A549 (cell line): ENCODE data around the gene PGM2. TPM values are rescaled to one million over a fixed set of nuclear protein-coding genes. Genes with fewer than 3 reads are reported as not detected.
"Not testable (repeated sequence)": the region's sequence is repeated elsewhere in the genome, so short reads cannot be mapped to it uniquely, and the experiment has no call there.

Experiments used
- ATAC-seq, 2 experiments: fragments of 200-7000 bp in 1 of 2; fragments of >200 bp in 1 of 2; cut with Nextera tagmentation in 1 of 2; cut with Tn5 transposase in 1 of 2; 3 replicates each; pipeline versions ENCODE4 v1.8.0 to v1.9.1; 2018 to 2020; ENCODE audit warnings: mild to moderate bottlenecking in 1 of 2, moderate library complexity in 1 of 2
- CTCF ChIA-PET: fragments of 300-600 bp; sonication (Branson Sonifier 250); formaldehyde crosslinking; extraction: SDS; loops from one replicate; lab custom pipeline; 2021; ENCODE audit warnings: antibody characterized with exemption, inconsistent platforms; lab: Yijun Ruan, JAX
- POLR2A ChIA-PET: fragments of 350-600 bp; formaldehyde crosslinking; extraction: SDS; loops from one replicate; lab custom pipeline; 2021; ENCODE audit warnings: antibody characterized with exemption, inconsistent platforms; lab: Yijun Ruan, JAX
- DNase-seq, 2 experiments: peaks; one replicate each; pipeline versions ENCODE4 v3.0.0 to v3.0.0-alpha.2; 2011 to 2016; ENCODE audit warnings: low read depth in 1 of 2, low spot score in 1 of 2
- FAIRE-seq: peaks from 2 replicates; lab custom pipeline; 2011; peaks lifted over from hg19 to GRCh38; lab: Jason Lieb, UNC
- H3K27ac ChIP-seq, 2 experiments: fragments of >200 bp; sonication (Bioruptor Twin); formaldehyde crosslinking; 3 replicates each; pipeline ENCODE4 v1.5.1; 2016 to 2017
- H3K4me1 ChIP-seq: fragments of >200 bp; sonication (Bioruptor Twin); formaldehyde crosslinking; 3 replicates; pipeline ENCODE4 v1.6.1; 2016
- H3K4me2 ChIP-seq: fragments of >200 bp; sonication (Bioruptor Twin); formaldehyde crosslinking; 3 replicates; pipeline ENCODE4 v1.6.1; 2016
- H3K4me3 ChIP-seq: fragments of >200 bp; sonication (Bioruptor Twin); formaldehyde crosslinking; 3 replicates; pipeline ENCODE4 v1.5.1; 2016
- H3K9me3 ChIP-seq: fragments of >200 bp; sonication (Bioruptor Twin); formaldehyde crosslinking; 3 replicates; pipeline ENCODE4 v1.6.1; 2016
- CEBPB ChIP-seq, 2 experiments: fragments of >200 bp in 1 of 2; sonication (Bioruptor Twin) in 1 of 2; formaldehyde crosslinking in 1 of 2; IDR thresholded peaks; 2 replicates each; pipeline ENCODE4 v1.6.1; 2012 to 2016
- ELK1 ChIP-seq: fragments of 150-350 bp; IDR thresholded peaks from 2 replicates; pipeline ENCODE4 v1.6.1; 2014; ENCODE audit warnings: low read depth, mild to moderate bottlenecking, low read length
- EP300 ChIP-seq, 2 experiments: fragments of >200 bp; sonication (Bioruptor Twin); formaldehyde crosslinking; IDR thresholded peaks; 2 replicates in 1 of 2; 3 replicates in 1 of 2; pipeline ENCODE4 v1.6.1; 2016 to 2017
- FOSL2 ChIP-seq, 2 experiments: fragments of 450-650 bp in 1 of 2; fragments of >200 bp in 1 of 2; sonication (Bioruptor Twin) in 1 of 2; formaldehyde crosslinking; IDR thresholded peaks; 2 replicates each; pipeline versions ENCODE4 v1.5.0 to v1.6.1; 2016 to 2020; ENCODE audit warnings: mild to moderate bottlenecking in 1 of 2, moderate library complexity in 1 of 2
- HDAC2 ChIP-seq: fragments of 200-600 bp; sonication (generic); IDR thresholded peaks from 2 replicates; pipeline ENCODE4 v1.6.1; 2016
- JUN ChIP-seq, 2 experiments: fragments of >200 bp; sonication (Bioruptor Twin); formaldehyde crosslinking; IDR thresholded peaks; 2 replicates in 1 of 2; 3 replicates in 1 of 2; pipeline ENCODE4 v1.6.1; 2016 to 2017
- JUNB ChIP-seq: fragments of >200 bp; sonication (Bioruptor Twin); formaldehyde crosslinking; IDR thresholded peaks from 2 replicates; pipeline ENCODE4 v1.6.1; 2016
- POLR2AphosphoS2 ChIP-seq: conservative IDR thresholded peaks from 2 replicates; pipeline ENCODE4 v1.6.1; 2012; ENCODE audit warnings: low read length, improper control_type of control experiment, inconsistent platforms
- RARB ChIP-seq: fragments of 250-450 bp; sonication (Bioruptor Pico); IDR thresholded peaks from 2 replicates; pipeline ENCODE4 v1.8.0; 2021; ENCODE audit warnings: mild to moderate bottlenecking, moderate library complexity
- REST ChIP-seq: fragments of 200-600 bp; sonication (generic); IDR thresholded peaks from 2 replicates; pipeline ENCODE4 v1.6.1; 2016; ENCODE audit warnings: antibody characterized with exemption, mild to moderate bottlenecking, moderate library complexity
- TP53 ChIP-seq: fragments of 250-450 bp; sonication (Bioruptor Pico); IDR thresholded peaks from 2 replicates; pipeline ENCODE4 v1.5.0; 2021; ENCODE audit warnings: mild to moderate bottlenecking, moderate library complexity
- ZC3H11A ChIP-seq: fragments of 450-650 bp; IDR thresholded peaks from 2 replicates; pipeline ENCODE4 v1.6.1; 2014; ENCODE audit warnings: antibody characterized with exemption, mild to moderate bottlenecking
- ZFP36 ChIP-seq: fragments of 450-650 bp; IDR thresholded peaks from 2 replicates; pipeline ENCODE4 v1.6.1; 2014; ENCODE audit warnings: borderline replicate concordance; ENCODE audit not compliant: partially characterized antibody
- ZNF302 ChIP-seq: fragments of 250-450 bp; sonication (Bioruptor Pico); IDR thresholded peaks from 2 replicates; pipeline ENCODE4 v1.9.0; 2021; ENCODE audit warnings: inconsistent platforms, mild to moderate bottlenecking, moderate library complexity
- WGBS: methylation state at CpG from one replicate; pipeline ENCODE4 v1.1.6; 2017; ENCODE audit errors: missing lambda C conversion rate; 5-methylcytosine and 5-hydroxymethylcytosine counted together
- polyA plus RNA-seq, 4 experiments: library from polyadenylated mRNA; depleted of rRNA in 3 of 4; stranded (reverse); fragments of >200 nt; fragmentation: RNase III in 1 of 4; extraction: RNeasy Plus Mini Kit Qiagen cat#74134 plus additional on column Dnase treatment in 1 of 4; gene quantifications; 2 replicates in 3 of 4; 3 replicates in 1 of 4; pipeline ENCODE4 v1.2.3, GENCODE V29; 2011 to 2017

Gene PGM2
- polyA plus RNA-seq, 2 of the 4 experiments (the other 2 are of a cell fraction) = 11.4 to 17.0 TPM

DNA sequence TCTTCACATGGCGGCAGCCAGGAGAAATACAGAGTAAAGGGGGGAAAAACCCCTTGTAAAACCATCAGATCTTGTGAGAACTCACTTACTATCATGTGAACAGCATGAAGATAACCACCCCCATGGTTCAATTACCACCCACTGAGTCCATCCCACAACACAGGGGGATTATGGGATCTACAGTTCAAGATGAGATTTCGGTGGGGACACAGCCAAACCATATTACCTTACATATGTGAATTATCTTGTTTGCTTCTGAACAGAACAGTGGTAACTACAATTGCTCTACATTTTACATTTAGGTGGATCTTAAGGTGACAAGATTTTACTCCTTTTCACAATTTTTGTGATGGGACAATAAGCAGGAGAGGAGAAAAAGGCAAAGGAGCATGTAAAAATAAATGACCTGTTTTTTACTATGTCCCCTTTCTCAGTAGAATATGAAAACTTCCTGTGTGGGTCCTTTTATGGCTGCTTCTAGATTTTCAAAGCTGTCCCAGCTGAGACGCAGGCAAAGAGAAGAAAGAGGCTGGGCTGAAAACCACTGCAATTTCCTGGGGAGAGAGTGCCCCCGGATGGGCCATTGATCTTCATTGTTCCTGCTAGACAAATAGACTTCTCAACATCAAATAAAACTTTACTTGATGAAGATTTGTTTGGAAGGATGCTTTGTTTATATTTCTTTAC is 45.9 kb upstream of the PGM2 start (continued):
- no peak for TF ChIP-seq REST
- no peak for TF ChIP-seq JUNB
- no peak for TF ChIP-seq ZFP36
- TF ChIP-seq ELK1 = no peak
- TF ChIP-seq EP300 (IDR thresholded peaks at IDR 0.05) = no peak
- TF ChIP-seq POLR2AphosphoS2 = no peak
- no peak for TF ChIP-seq HDAC2
- no peak for TF ChIP-seq CEBPB (IDR thresholded peaks at IDR 0.05)
- TF ChIP-seq, all 56 proteins: peak for 0

GRCh38 chr4:37781131-37781455 is 45.4 kb upstream of the PGM2 start:
- ATAC-seq = no peak
- no peak for TF ChIP-seq ZFP36
- no peak for TF ChIP-seq POLR2AphosphoS2
- TF ChIP-seq ZC3H11A = no peak
- no peak for TF ChIP-seq RARB (CRISPR knock-in tag)
- no peak for TF ChIP-seq ZNF302 (CRISPR knock-in tag)
- TF ChIP-seq REST = no peak
- TF ChIP-seq FOSL2 (IDR thresholded peaks at IDR 0.05) = no peak
- no peak for TF ChIP-seq FOSL2 (CRISPR knock-in tag; IDR thresholded peaks at IDR 0.05)
- TF ChIP-seq TP53 (CRISPR knock-in tag) = no peak
- TF ChIP-seq JUN (IDR thresholded peaks at IDR 0.05) = no peak
- TF ChIP-seq, all 56 proteins: peak for 0
- ChIA-PET POLR2A (no interaction called here), CTCF (interaction anchor here (2.7 kb wide), 1 partner anchor 13 kb away, joined by 6 read pairs; no protein-coding TSS in a partner anchor)
- Histone ChIP-seq H3K4me1 (no peaks in the 10 kb centered on the region), H3K4me2 (no peak overlapping the region), H3K4me3 (no peak overlapping the region), H3K27ac (no peak overlapping the region), H3K9me3 (no peaks in the 10 kb centered on the region; the same call in 2 of the 3 replicates)
- DNase-seq (no peak), FAIRE-seq (no peak)
- WGBS = 21% methylated on average over 2 of the region's 2 CpGs

DNA sequence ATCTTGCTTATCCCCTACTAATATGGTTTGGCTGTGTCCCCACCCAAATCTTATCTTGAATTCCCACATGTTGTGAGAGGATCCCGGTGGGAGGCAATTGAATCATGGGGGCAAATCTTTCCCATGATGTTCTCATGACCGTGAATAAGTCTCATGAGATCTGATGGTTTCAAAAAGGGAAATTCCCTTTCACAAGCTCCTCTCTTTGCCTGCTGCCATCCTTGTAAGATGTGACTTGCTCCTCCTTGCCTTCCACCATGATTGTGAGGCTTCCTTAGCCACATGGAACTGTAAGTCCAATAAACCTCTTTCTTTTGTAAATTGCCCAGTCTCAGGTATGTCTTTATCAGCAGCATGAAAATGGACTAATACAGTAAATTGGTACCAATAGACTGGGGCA is 40.2 kb upstream of the PGM2 start:
- POLR2A ChIA-PET, FAIRE-seq, H3K4me2 ChIP-seq: not testable (repeated sequence)

GRCh38 chr4:37787883-37788460 is 38.5 kb upstream of the PGM2 start:
- CTCF ChIA-PET = interaction anchor here (0.7 kb wide), 1 partner anchor 14 kb away, joined by 4 read pairs; no protein-coding TSS in a partner anchor
- ATAC-seq, H3K27ac ChIP-seq, FAIRE-seq, POLR2A ChIA-PET, H3K9me3 ChIP-seq, DNase-seq, H3K4me3 ChIP-seq, H3K4me2 ChIP-seq, H3K4me1 ChIP-seq: not testable (repeated sequence)
- 33% methylated on average over 3 of the region's 3 CpGs for WGBS

More for the DNA sequence above, 40.2 kb upstream of the PGM2 start:
- H3K27ac ChIP-seq, H3K4me3 ChIP-seq, CTCF ChIA-PET, ATAC-seq, H3K9me3 ChIP-seq, DNase-seq, H3K4me1 ChIP-seq: not testable (repeated sequence)
- WGBS = 4% methylated on average over 2 of the region's 2 CpGs
